GM12878 (cell line): ENCODE measurements around the gene MEF2D. TPM values are rescaled to one million over a fixed set of nuclear protein-coding genes. Genes with fewer than 3 reads are reported as not detected.

Source experiments
- ATAC-seq: fragments of 200-7000 bp; cut with Tn5 transposase; 3 replicates; pipeline ENCODE4 v1.9.1; 2020; ENCODE audit warnings: mild to moderate bottlenecking, moderate library complexity
- BruUV-seq: library from RNA; stranded (reverse); fragments of 400-500 nt; replicated peaks from 2 replicates; lab custom pipeline; 2021; lab: Mats Ljungman, UMichigan
- CTCF ChIA-PET: fragments of 300-600 bp; sonication (Branson Sonifier 250); formaldehyde crosslinking; extraction: SDS; loops from one replicate; lab custom pipeline; 2021; ENCODE audit warnings: inconsistent platforms; lab: Yijun Ruan, JAX
- POLR2A ChIA-PET: fragments of 350-600 bp; formaldehyde crosslinking; extraction: SDS; loops from one replicate; lab custom pipeline; 2021; ENCODE audit warnings: inconsistent platforms; lab: Charles Lee
- RAD21 ChIA-PET: fragments of 300-600 bp; sonication (Branson Sonifier 250); formaldehyde crosslinking; loops from one replicate; lab custom pipeline; 2023; ENCODE audit warnings: antibody characterized with exemption; ENCODE audit not compliant: unreplicated experiment; lab: Charles Lee
- SMC1A ChIA-PET: fragments of 300-600 bp; sonication (Branson Sonifier 250); formaldehyde crosslinking; loops from one replicate; lab custom pipeline; 2023; ENCODE audit not compliant: unreplicated experiment, uncharacterized antibody; lab: Charles Lee
- DNase-seq: peaks from one replicate; pipeline ENCODE4 v3.0.0-alpha.2; 2011; ENCODE audit warnings: low read depth, low spot score
- FAIRE-seq: peaks from 3 replicates; lab custom pipeline; 2011; peaks lifted over from hg19 to GRCh38; lab: Jason Lieb, UNC
- H2AFZ ChIP-seq: 2 replicates; pipeline ENCODE4 v1.6.0; 2011; ENCODE audit warnings: low read depth, low read length, control low read depth; ENCODE audit not compliant: control insufficient read depth
- H3K27ac ChIP-seq: 2 replicates; pipeline ENCODE4 v1.5.1; 2011; ENCODE audit warnings: control low read depth; ENCODE audit not compliant: control insufficient read depth, insufficient read depth
- H3K27me3 ChIP-seq, 2 experiments: replicated peaks in 1 of 2; 2 replicates each; pipeline versions ENCODE4 v1.6.0 to v1.6.1; 2011; ENCODE audit warnings: low read length in 1 of 2; ENCODE audit not compliant: control insufficient read depth in 2 of 2, insufficient read depth in 2 of 2
- H3K36me3 ChIP-seq, 2 experiments: 2 replicates each; pipeline ENCODE4 v1.5.1; 2011; ENCODE audit warnings: low read length in 1 of 2; ENCODE audit not compliant: control insufficient read depth in 2 of 2, insufficient read depth in 2 of 2
- H3K4me1 ChIP-seq: 2 replicates; pipeline ENCODE4 v1.6.1; 2011; ENCODE audit warnings: mild to moderate bottlenecking, low read length, moderate library complexity, mixed read lengths; ENCODE audit not compliant: control insufficient read depth, insufficient read depth
- H3K4me2 ChIP-seq: 2 replicates; pipeline ENCODE4 v1.6.0; 2011; ENCODE audit warnings: control low read depth; ENCODE audit not compliant: control insufficient read depth, insufficient read depth
- H3K4me3 ChIP-seq: fragments of 200-600 bp; sonication (generic); 2 replicates; pipeline ENCODE4 v1.5.1; 2016
- H3K79me2 ChIP-seq: 2 replicates; pipeline ENCODE4 v1.6.0; 2011; ENCODE audit warnings: low read length; ENCODE audit not compliant: control insufficient read depth, insufficient read depth
- H3K9ac ChIP-seq: 2 replicates; pipeline ENCODE4 v1.8.0; 2011; ENCODE audit warnings: low read length, control low read depth, mixed read lengths; ENCODE audit not compliant: control insufficient read depth, insufficient read depth
- H3K9me3 ChIP-seq: replicated peaks from 3 replicates; pipeline ENCODE4 v1.5.1; 2011; ENCODE audit warnings: mild to moderate bottlenecking, low read length; ENCODE audit not compliant: control insufficient read depth, insufficient read depth
- H4K20me1 ChIP-seq: 2 replicates; pipeline ENCODE4 v1.6.0; 2011; ENCODE audit not compliant: control insufficient read depth, insufficient read depth
- CBX5 ChIP-seq: sonication (generic); IDR thresholded peaks from 2 replicates; pipeline ENCODE4 v1.6.1; 2016; ENCODE audit warnings: low read depth, moderate library complexity, mild to moderate bottlenecking, inconsistent platforms
- ELK1 ChIP-seq: IDR thresholded peaks from 2 replicates; pipeline ENCODE4 v1.6.1; 2012; ENCODE audit warnings: low read depth, low read length, improper control_type of control experiment
- FOXK2 ChIP-seq: fragments of 450-650 bp; IDR thresholded peaks from 2 replicates; pipeline ENCODE4 v1.6.1; 2017; ENCODE audit warnings: mild to moderate bottlenecking, moderate library complexity
- IKZF1 ChIP-seq: fragments of 450-650 bp; conservative IDR thresholded peaks from 2 replicates; pipeline ENCODE4 v1.6.1; 2017; ENCODE audit warnings: antibody characterized with exemption, mild to moderate bottlenecking
- IRF4 ChIP-seq: IDR thresholded peaks from 2 replicates; pipeline ENCODE4 v1.6.1; 2011; ENCODE audit warnings: low read depth, low read length
- KLF5 ChIP-seq: fragments of 450-650 bp; IDR thresholded peaks from 2 replicates; pipeline ENCODE4 v1.6.1; 2014; ENCODE audit warnings: mild to moderate bottlenecking; ENCODE audit not compliant: partially characterized antibody
- LARP7 ChIP-seq: fragments of 450-650 bp; IDR thresholded peaks from 2 replicates; pipeline ENCODE4 v1.6.1; 2017; ENCODE audit warnings: mild to moderate bottlenecking
- NR2C1 ChIP-seq: fragments of 450-650 bp; IDR thresholded peaks from 2 replicates; pipeline ENCODE4 v1.6.1; 2017; ENCODE audit warnings: antibody characterized with exemption, mild to moderate bottlenecking, moderate library complexity
- REST ChIP-seq: IDR thresholded peaks from 2 replicates; pipeline ENCODE4 v1.6.1; 2012; ENCODE audit warnings: mild to moderate bottlenecking, low read depth, low read length
- SMC3 ChIP-seq: IDR thresholded peaks from 2 replicates; pipeline ENCODE4 v1.6.1; 2011; ENCODE audit warnings: low read length, improper control_type of control experiment, borderline replicate concordance
- ZBTB40 ChIP-seq: fragments of 450-650 bp; IDR thresholded peaks from 2 replicates; pipeline ENCODE4 v1.6.1; 2016; ENCODE audit warnings: mild to moderate bottlenecking, moderate library complexity, borderline replicate concordance
- ZNF217 ChIP-seq: fragments of 450-650 bp; IDR thresholded peaks from 2 replicates; pipeline ENCODE4 v1.6.1; 2017; ENCODE audit warnings: antibody characterized with exemption, mild to moderate bottlenecking
- WGBS: methylation state at CpG from one replicate; pipeline ENCODE4 v1.1.6; 2016; ENCODE audit warnings: low lambda C conversion rate; ENCODE audit not compliant: insufficient replicate concordance, insufficient coverage; ENCODE audit errors: missing lambda C conversion rate; 5-methylcytosine and 5-hydroxymethylcytosine counted together
- in situ Hi-C: fragments of 300-500 bp; cut with MboI; formaldehyde crosslinking; loops from 9 replicates; pipeline ENCODE4 v1.14.3; 2018; ENCODE audit warnings: mixed read lengths
- intact Hi-C: fragments of 100-400 bp; cut with micrococcal nuclease; formaldehyde crosslinking; loops from one replicate; pipeline ENCODE4 v1.14.2; 2022; ENCODE audit not compliant: unreplicated experiment
- polyA plus RNA-seq, 11 experiments: library from polyadenylated mRNA; depleted of rRNA in 4 of 11; unstranded in 6 of 11; stranded (reverse) in 5 of 11; fragments of >200 nt; fragmentation: Nextera tagmentation in 4 of 11; fragmentation: Illumina TruSeq in 1 of 11; extraction: Ambion mirVana in 4 of 11; extraction: Trizol in 1 of 11; gene quantifications; 1 replicate in 1 of 11; 2 replicates in 10 of 11; pipeline versions ENCODE4 v1.2.1 to v1.2.3, GENCODE V29; 2011 to 2016; ENCODE audit warnings: inconsistent platforms in 2 of 11, missing spikeins in 2 of 11, low read depth in 1 of 11
- total RNA-seq, 4 experiments: library from RNA; depleted of rRNA in 3 of 4; stranded (reverse); fragments of >200 nt in 3 of 4; fragmentation: Illumina TruSeq in 1 of 4; extraction: Trizol in 1 of 4; gene quantifications; 2 replicates each; pipeline versions ENCODE4 v1.2.1 to v1.2.3, GENCODE V29; 2013 to 2021
- TF ChIP-seq, protein P1 (sequence below): IDR thresholded peaks from 2 replicates; pipeline ENCODE4 v1.6.1; 2011; ENCODE audit warnings: borderline replicate concordance, low read depth, mild to moderate bottlenecking, moderate library complexity, mixed read lengths, low read length; ENCODE audit not compliant: insufficient read depth; ENCODE audit errors: extremely low read length

The MEF2D gene
- total and polyA plus RNA-seq, 10 of the 15 experiments (the other 5 are each of a cell fraction or from before 2014, with no cell fraction given) = 0.61 to 53.0 (median 15.2) TPM

DNA sequence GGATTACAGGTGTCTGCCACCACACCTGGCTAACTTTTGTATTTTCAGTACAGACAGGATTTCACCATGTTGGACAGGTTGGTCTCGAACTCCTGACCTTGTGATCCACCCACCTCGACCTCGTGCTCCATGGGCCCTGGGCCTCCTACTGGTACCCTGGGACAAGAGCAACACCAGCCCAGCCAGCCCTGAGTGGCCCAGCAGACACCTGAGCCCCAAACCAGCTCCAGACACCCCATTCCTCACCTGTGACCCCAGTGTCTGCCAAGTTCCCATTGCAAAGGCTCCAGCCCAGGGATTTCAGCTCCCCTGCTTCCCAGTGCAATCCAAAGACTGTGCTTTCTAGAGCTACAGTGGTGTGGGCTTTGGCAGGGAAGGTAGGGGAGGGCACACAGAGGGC is 14.6 kb downstream of the MEF2D start:
- SMC1A ChIA-PET = interaction anchor here (0.6 to 21.2 kb wide), 5 partner anchors 12 to 105 kb away, joined by 3 to 460 read pairs (median 4); partner anchors contain the start of genes MEF2D and NAXE
- TF ChIP-seq ZBTB40 (no peak), FOXK2 (no peak), IKZF1 (no peak), NR2C1 (no peak), KLF5 (no peak), ZNF217 (no peak), IRF4 (no peak), REST (no peak), SMC3 (no peak), CBX5 (no peak), LARP7 (no peak), ELK1 (no peak)
- TF ChIP-seq, protein P1, sequence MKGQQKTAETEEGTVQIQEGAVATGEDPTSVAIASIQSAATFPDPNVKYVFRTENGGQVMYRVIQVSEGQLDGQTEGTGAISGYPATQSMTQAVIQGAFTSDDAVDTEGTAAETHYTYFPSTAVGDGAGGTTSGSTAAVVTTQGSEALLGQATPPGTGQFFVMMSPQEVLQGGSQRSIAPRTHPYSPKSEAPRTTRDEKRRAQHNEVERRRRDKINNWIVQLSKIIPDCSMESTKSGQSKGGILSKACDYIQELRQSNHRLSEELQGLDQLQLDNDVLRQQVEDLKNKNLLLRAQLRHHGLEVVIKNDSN = no peak

More for the DNA sequence above, 14.6 kb downstream of the MEF2D start:
- intact Hi-C loops = loop anchor here (10.0 kb wide), 1 partner anchor 119 kb away; the partner anchor contains the start of gene GPATCH4
- 86% methylated on average over 3 of the region's 3 CpGs for WGBS
- Histone ChIP-seq H3K79me2 (peaks cover 85% of the 10 kb centered on the region), H3K4me1 (peaks cover 77% of the 10 kb centered on the region), H3K36me3 (peaks cover 16 to 27% of the 10 kb centered on the region in 2 experiments), H3K9ac (no peak overlapping the region), H3K4me2 (0 out of 2 replicates have a peak overlapping the region, but pooled peaks have one; percentile 38), H2AFZ (no peak overlapping the region), H3K27ac (peak overlapping the region; percentile 54), H4K20me1 (no peaks in the 10 kb centered on the region), H3K4me3 (no peak overlapping the region), H3K27me3 (no peaks in the 10 kb centered on the region), H3K9me3 (no peaks in the 10 kb centered on the region)
- in situ Hi-C loops = no loop called here
- FAIRE-seq (no peak), DNase-seq (no peak), ATAC-seq (no peak)
- ChIA-PET POLR2A (interaction anchor here (0.6 to 23.9 kb wide), 5 partner anchors 18 to 463 kb away, joined by 4 to 630 read pairs (median 5); partner anchors contain the start of gene MEF2D), CTCF (interaction anchor here (0.8 to 8.0 kb wide), 7 partner anchors 15 to 123 kb away, joined by 3 to 175 read pairs (median 3); partner anchors contain the start of gene MEF2D), RAD21 (interaction anchor here (1.1 to 13.6 kb wide), 4 partner anchors 17 to 85 kb away, joined by 5 to 323 read pairs (median 42); partner anchors contain the start of gene MEF2D)
- no TSS peak for BruUV-seq
